ENCODE data around the gene UBC.

DNA sequence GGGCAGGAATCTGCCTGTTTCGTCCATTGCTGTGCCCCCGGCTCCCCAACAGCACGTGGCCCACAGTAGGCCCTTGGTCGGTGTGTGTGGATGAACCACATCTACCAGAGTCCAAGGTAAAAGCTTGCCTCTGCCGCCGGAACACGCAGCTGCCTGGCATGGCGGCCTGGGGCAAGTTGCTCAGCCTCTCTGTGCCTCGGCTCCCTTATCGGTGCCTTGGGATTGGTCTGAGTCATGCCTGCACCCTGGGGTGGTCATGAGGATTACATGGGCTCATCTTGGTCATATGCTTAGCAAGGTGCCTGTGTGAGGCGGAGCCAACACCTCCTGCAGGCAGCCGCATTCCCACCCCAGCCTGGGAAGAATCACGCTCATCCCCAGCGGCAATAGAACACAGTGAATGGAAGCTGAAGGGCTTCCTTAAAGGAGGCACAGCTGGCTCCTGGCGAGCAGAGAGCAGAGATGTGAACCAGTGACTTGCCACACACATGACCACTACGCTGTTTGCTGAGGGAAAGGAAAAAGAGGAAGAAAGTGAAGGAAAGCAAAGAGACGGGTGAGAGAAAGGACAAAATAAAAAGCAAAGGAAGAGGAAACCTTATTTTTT is 45.3 kb downstream of the UBC start:
- TF ChIP-seq, protein P1, sequence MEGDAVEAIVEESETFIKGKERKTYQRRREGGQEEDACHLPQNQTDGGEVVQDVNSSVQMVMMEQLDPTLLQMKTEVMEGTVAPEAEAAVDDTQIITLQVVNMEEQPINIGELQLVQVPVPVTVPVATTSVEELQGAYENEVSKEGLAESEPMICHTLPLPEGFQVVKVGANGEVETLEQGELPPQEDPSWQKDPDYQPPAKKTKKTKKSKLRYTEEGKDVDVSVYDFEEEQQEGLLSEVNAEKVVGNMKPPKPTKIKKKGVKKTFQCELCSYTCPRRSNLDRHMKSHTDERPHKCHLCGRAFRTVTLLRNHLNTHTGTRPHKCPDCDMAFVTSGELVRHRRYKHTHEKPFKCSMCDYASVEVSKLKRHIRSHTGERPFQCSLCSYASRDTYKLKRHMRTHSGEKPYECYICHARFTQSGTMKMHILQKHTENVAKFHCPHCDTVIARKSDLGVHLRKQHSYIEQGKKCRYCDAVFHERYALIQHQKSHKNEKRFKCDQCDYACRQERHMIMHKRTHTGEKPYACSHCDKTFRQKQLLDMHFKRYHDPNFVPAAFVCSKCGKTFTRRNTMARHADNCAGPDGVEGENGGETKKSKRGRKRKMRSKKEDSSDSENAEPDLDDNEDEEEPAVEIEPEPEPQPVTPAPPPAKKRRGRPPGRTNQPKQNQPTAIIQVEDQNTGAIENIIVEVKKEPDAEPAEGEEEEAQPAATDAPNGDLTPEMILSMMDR (conservative IDR thresholded peaks at IDR 0.05; ENCODE audit: low read depth, low read length), result no peak
- no peak for TF ChIP-seq EZH2 (IDR thresholded peaks at IDR 0.05; ENCODE audit: borderline replicate concordance, low read depth, low read length, poor library complexity, severe bottlenecking)

All from A673 (cell line).